GM18519 (cell line): ENCODE results near the gene CFAP299.

Source experiments
- ATAC-seq: cut with Tn5 transposase; IDR thresholded peaks from one replicate; pipeline ENCODE4 v1.9.1; 2021; ENCODE audit warnings: mild to moderate bottlenecking, moderate library complexity; ENCODE audit not compliant: unreplicated experiment, low FRiP score

The CFAP299 gene

GRCh38 chr4:80897537-80898303, 562.2 kb downstream of the CFAP299 start:
- peak; percentile 45 for ATAC-seq

- ATAC-seq: no peak
Observed at GRCh38 chr4:80900908-80901307, 565.4 kb downstream of the CFAP299 start.

GRCh38 chr4:80903020-80903419, 567.5 kb downstream of the CFAP299 start:
- ATAC-seq: no peak

GRCh38 chr4:80909938-80910337, 574.4 kb downstream of the CFAP299 start:
- ATAC-seq: no peak

GRCh38 chr4:80911458-80911857, 575.9 kb downstream of the CFAP299 start:
- ATAC-seq: peak; percentile 58

GRCh38 chr4:80912350-80912749, 576.8 kb downstream of the CFAP299 start:
- no peak for ATAC-seq

- ATAC-seq: peak; percentile 80
Observed at GRCh38 chr4:80913381-80913780, 577.9 kb downstream of the CFAP299 start.

GRCh38 chr4:80916770-80917169, 581.2 kb downstream of the CFAP299 start:
- no peak for ATAC-seq

GRCh38 chr4:80918004-80918403, 582.5 kb downstream of the CFAP299 start:
- no peak for ATAC-seq

- no peak for ATAC-seq
Observed at GRCh38 chr4:80921441-80921840, 585.9 kb downstream of the CFAP299 start.

GRCh38 chr4:80922941-80923340, 587.4 kb downstream of the CFAP299 start:
- ATAC-seq: no peak

- ATAC-seq: no peak
Observed at GRCh38 chr4:80925293-80925692, 589.8 kb downstream of the CFAP299 start.

- ATAC-seq: no peak
Observed at GRCh38 chr4:80926446-80926845, 590.9 kb downstream of the CFAP299 start.

GRCh38 chr4:80926891-80927290, 591.4 kb downstream of the CFAP299 start:
- ATAC-seq: no peak

- ATAC-seq: no peak
Observed at GRCh38 chr4:80927420-80927819, 591.9 kb downstream of the CFAP299 start.

- no peak for ATAC-seq
Observed at GRCh38 chr4:80931631-80932081, 596.1 kb downstream of the CFAP299 start.

- ATAC-seq: no peak
Observed at GRCh38 chr4:80948141-80948540, 612.6 kb downstream of the CFAP299 start.

- ATAC-seq: no peak
Observed at GRCh38 chr4:80948995-80949394, 613.5 kb downstream of the CFAP299 start.

- ATAC-seq: no peak
Observed at GRCh38 chr4:80956421-80956820, 620.9 kb downstream of the CFAP299 start.

GRCh38 chr4:80963051-80963450, 627.5 kb downstream of the CFAP299 start:
- no peak for ATAC-seq

- no peak for ATAC-seq
Observed at GRCh38 chr4:80967346-80967745, 631.8 kb downstream of the CFAP299 start.

- no peak for ATAC-seq
Observed at GRCh38 chr4:80980239-80980638, 644.7 kb downstream of the CFAP299 start.
